Tibial nerve (tissue), 4 donors: ENCODE results near the gene REG4.

Experiments
- EP300 ChIP-seq, 2 donors: sonication (generic); formaldehyde crosslinking; IDR thresholded peaks; one replicate each; pipeline ENCODE4 v1.6.1; 2017; ENCODE audit warnings: antibody characterized with exemption in 2 of 2, mild to moderate bottlenecking in 1 of 2
- TF ChIP-seq, protein P1 (sequence below), 5 experiments: fragments of 200-600 bp in 3 of 5; fragments of 450-650 bp in 2 of 5; sonication (generic) in 3 of 5; IDR thresholded peaks; one replicate each; pipeline ENCODE4 v1.5.1; 2016 to 2019; ENCODE audit warnings: antibody characterized with exemption in 5 of 5, mild to moderate bottlenecking in 3 of 5, moderate library complexity in 2 of 5

GRCh38 chr1:119758584-119758983 is 52.7 kb downstream of the REG4 start:
- no peak for TF ChIP-seq EP300 (IDR thresholded peaks at IDR 0.05)
- TF ChIP-seq, protein P1, sequence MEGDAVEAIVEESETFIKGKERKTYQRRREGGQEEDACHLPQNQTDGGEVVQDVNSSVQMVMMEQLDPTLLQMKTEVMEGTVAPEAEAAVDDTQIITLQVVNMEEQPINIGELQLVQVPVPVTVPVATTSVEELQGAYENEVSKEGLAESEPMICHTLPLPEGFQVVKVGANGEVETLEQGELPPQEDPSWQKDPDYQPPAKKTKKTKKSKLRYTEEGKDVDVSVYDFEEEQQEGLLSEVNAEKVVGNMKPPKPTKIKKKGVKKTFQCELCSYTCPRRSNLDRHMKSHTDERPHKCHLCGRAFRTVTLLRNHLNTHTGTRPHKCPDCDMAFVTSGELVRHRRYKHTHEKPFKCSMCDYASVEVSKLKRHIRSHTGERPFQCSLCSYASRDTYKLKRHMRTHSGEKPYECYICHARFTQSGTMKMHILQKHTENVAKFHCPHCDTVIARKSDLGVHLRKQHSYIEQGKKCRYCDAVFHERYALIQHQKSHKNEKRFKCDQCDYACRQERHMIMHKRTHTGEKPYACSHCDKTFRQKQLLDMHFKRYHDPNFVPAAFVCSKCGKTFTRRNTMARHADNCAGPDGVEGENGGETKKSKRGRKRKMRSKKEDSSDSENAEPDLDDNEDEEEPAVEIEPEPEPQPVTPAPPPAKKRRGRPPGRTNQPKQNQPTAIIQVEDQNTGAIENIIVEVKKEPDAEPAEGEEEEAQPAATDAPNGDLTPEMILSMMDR (IDR thresholded peaks at IDR 0.05), result no peak
